H1 (cell line): ENCODE measurements around the gene IQSEC3. TPM values are rescaled to one million over a fixed set of nuclear protein-coding genes. Genes with fewer than 3 reads are reported as not detected.

Experiments used
- CTCF ChIA-PET: fragments of 300-600 bp; sonication (Branson Sonifier 250); formaldehyde crosslinking; loops from one replicate; lab custom pipeline; 2021; ENCODE audit not compliant: partially characterized antibody; lab: Charles Lee
- POLR2A ChIA-PET: fragments of 300-600 bp; sonication (Branson Sonifier 250); formaldehyde crosslinking; loops from one replicate; lab custom pipeline; 2021; ENCODE audit warnings: inconsistent platforms; ENCODE audit not compliant: partially characterized antibody; lab: Charles Lee
- DNase-seq, 2 experiments: peaks; one replicate each; pipeline versions ENCODE4 v3.0.0 to v3.0.0-alpha.2; 2010 to 2022; ENCODE audit warnings: low spot score in 2 of 2, low read depth in 1 of 2, mixed read lengths in 1 of 2
- FAIRE-seq: peaks from 2 replicates; lab custom pipeline; 2011; peaks lifted over from hg19 to GRCh38; lab: Jason Lieb, UNC
- H2AFZ ChIP-seq: 2 replicates; pipeline ENCODE4 v1.8.1; 2012; ENCODE audit warnings: low read length, inconsistent platforms
- H2AK5ac ChIP-seq: 2 replicates; pipeline ENCODE4 v1.6.1; 2013; ENCODE audit warnings: low read depth, low read length
- H2BK120ac ChIP-seq: replicated peaks from 2 replicates; pipeline ENCODE3; 2013; ENCODE audit warnings: low read depth, low read length, inconsistent platforms
- H2BK12ac ChIP-seq: 2 replicates; pipeline ENCODE4 v1.6.1; 2013; ENCODE audit warnings: low read depth, low read length
- H2BK15ac ChIP-seq: 2 replicates; pipeline ENCODE4 v1.6.1; 2013; ENCODE audit warnings: low read length
- H2BK20ac ChIP-seq: 2 replicates; pipeline ENCODE4 v1.6.1; 2013; ENCODE audit warnings: low read length
- H2BK5ac ChIP-seq: 2 replicates; pipeline ENCODE4 v1.6.1; 2013; ENCODE audit warnings: low read depth, low read length
- H3K14ac ChIP-seq: 2 replicates; pipeline ENCODE4 v1.6.1; 2013; ENCODE audit warnings: inconsistent platforms; ENCODE audit not compliant: insufficient read length
- H3K18ac ChIP-seq: 2 replicates; pipeline ENCODE4 v1.6.1; 2013; ENCODE audit warnings: low read length; ENCODE audit errors: extremely low read depth
- H3K23ac ChIP-seq: 2 replicates; pipeline ENCODE4 v1.6.1; 2013; ENCODE audit warnings: inconsistent platforms; ENCODE audit not compliant: insufficient read length
- H3K23me2 ChIP-seq: 2 replicates; pipeline ENCODE4 v1.6.1; 2013; ENCODE audit warnings: low read depth, low read length
- H3K27ac ChIP-seq: 2 replicates; pipeline ENCODE4 v1.6.1; 2011; ENCODE audit warnings: low read depth, low read length, inconsistent platforms
- H3K27me3 ChIP-seq, 4 experiments: replicated peaks in 1 of 4; 1 replicate in 1 of 4; 2 replicates in 3 of 4; pipeline versions ENCODE4 v1.6.1 to v1.8.1; 2011 to 2013; ENCODE audit warnings: low read length in 3 of 4, mild to moderate bottlenecking in 3 of 4, inconsistent platforms in 2 of 4, mixed read lengths in 2 of 4, moderate library complexity in 1 of 4; ENCODE audit not compliant: control insufficient read depth in 3 of 4, insufficient read depth in 3 of 4; ENCODE audit errors: extremely low read depth in 1 of 4
- H3K36me3 ChIP-seq, 4 experiments: 2 replicates each; pipeline versions ENCODE4 v1.6.1 to v1.8.1; 2011 to 2013; ENCODE audit warnings: mild to moderate bottlenecking in 4 of 4, low read length in 3 of 4, moderate library complexity in 2 of 4, control low read depth in 1 of 4, inconsistent platforms in 1 of 4; ENCODE audit not compliant: insufficient read depth in 4 of 4, control insufficient read depth in 2 of 4
- H3K4ac ChIP-seq: replicated peaks from 2 replicates; pipeline ENCODE3; 2013; ENCODE audit warnings: low read length, low read depth, mixed read lengths, inconsistent platforms; ENCODE audit not compliant: insufficient read length
- H3K4me1 ChIP-seq, 4 experiments: replicated peaks in 1 of 4; 1 replicate in 1 of 4; 2 replicates in 3 of 4; pipeline versions ENCODE4 v1.6.1 to v1.8.1; 2011 to 2013; ENCODE audit warnings: low read length in 3 of 4, inconsistent platforms in 2 of 4, mixed read lengths in 1 of 4; ENCODE audit not compliant: insufficient read depth in 4 of 4, control insufficient read depth in 3 of 4
- H3K4me2 ChIP-seq, 2 experiments: 2 replicates each; pipeline versions ENCODE4 v1.6.1 to v1.8.1; 2011 to 2013; ENCODE audit warnings: low read depth in 2 of 2, low read length in 2 of 2, control low read depth in 1 of 2, inconsistent platforms in 1 of 2, mild to moderate bottlenecking in 1 of 2; ENCODE audit not compliant: insufficient read depth in 1 of 2
- H3K4me3 ChIP-seq, 4 experiments: fragments of 200-600, 300-600 bp in 1 of 4; sonication (generic), shearing (Covaris generic), sonication (Bioruptor Twin) in 1 of 4; 2 replicates each; pipeline versions ENCODE4 v1.5.1 to v1.8.1; 2011 to 2016; ENCODE audit warnings: low read length in 4 of 4, low read depth in 3 of 4, control low read depth in 2 of 4, inconsistent platforms in 2 of 4, mild to moderate bottlenecking in 2 of 4, mixed read lengths in 1 of 4, moderate library complexity in 1 of 4; ENCODE audit not compliant: insufficient read depth in 2 of 4; ENCODE audit errors: extremely low read depth in 1 of 4
- H3K56ac ChIP-seq: replicated peaks from 2 replicates; pipeline ENCODE3; 2013; ENCODE audit warnings: low read depth, mild to moderate bottlenecking, mixed read lengths, low read length, inconsistent platforms; ENCODE audit not compliant: insufficient read length
- H3K79me1 ChIP-seq: 2 replicates; pipeline ENCODE4 v1.6.1; 2013; ENCODE audit warnings: low read depth, low read length, control low read depth
- H3K79me2 ChIP-seq, 2 experiments: 2 replicates each; pipeline versions ENCODE4 v1.6.1 to v1.8.1; 2012 to 2013; ENCODE audit warnings: low read length in 2 of 2, mild to moderate bottlenecking in 2 of 2, inconsistent platforms in 1 of 2; ENCODE audit not compliant: insufficient read depth in 2 of 2, control insufficient read depth in 1 of 2
- H3K9ac ChIP-seq, 4 experiments: replicated peaks in 1 of 4; 1 replicate in 1 of 4; 2 replicates in 3 of 4; pipeline versions ENCODE4 v1.6.1 to v1.8.1; 2011 to 2013; ENCODE audit warnings: low read depth in 3 of 4, low read length in 3 of 4, control low read depth in 2 of 4, mild to moderate bottlenecking in 2 of 4, moderate library complexity in 2 of 4, inconsistent platforms in 1 of 4; ENCODE audit errors: extremely low read depth in 1 of 4
- H3K9me3 ChIP-seq, 2 experiments: 2 replicates each; pipeline versions ENCODE4 v1.6.1 to v1.8.1; 2012 to 2013; ENCODE audit warnings: mild to moderate bottlenecking in 2 of 2, moderate library complexity in 2 of 2, control low read depth in 1 of 2, inconsistent platforms in 1 of 2, low read depth in 1 of 2, low read length in 1 of 2, mixed read lengths in 1 of 2; ENCODE audit not compliant: insufficient read depth in 2 of 2
- H4K20me1 ChIP-seq, 2 experiments: replicated peaks in 1 of 2; 2 replicates each; pipeline versions ENCODE3 to v1.8.1; 2011 to 2013; ENCODE audit warnings: inconsistent platforms in 2 of 2, low read length in 2 of 2, mild to moderate bottlenecking in 1 of 2; ENCODE audit not compliant: insufficient read depth in 2 of 2, control insufficient read depth in 1 of 2
- H4K5ac ChIP-seq: 2 replicates; pipeline ENCODE4 v1.6.1; 2013; ENCODE audit warnings: low read length, low read depth, mixed read lengths, inconsistent platforms; ENCODE audit not compliant: insufficient read length
- H4K8ac ChIP-seq: 2 replicates; pipeline ENCODE4 v1.8.0; 2013; ENCODE audit warnings: mild to moderate bottlenecking, moderate library complexity, low read length, inconsistent platforms; ENCODE audit not compliant: insufficient read depth; ENCODE audit errors: extremely low read depth
- H4K91ac ChIP-seq: replicated peaks from 2 replicates; pipeline ENCODE3; 2013; ENCODE audit warnings: low read length, mixed read lengths, inconsistent platforms; ENCODE audit not compliant: insufficient read length
- SRF ChIP-seq: IDR thresholded peaks from 2 replicates; pipeline ENCODE4 v1.6.1; 2011; ENCODE audit warnings: mild to moderate bottlenecking, low read depth, low read length, moderate library complexity
- TCF12 ChIP-seq: IDR thresholded peaks from 2 replicates; pipeline ENCODE4 v1.6.1; 2011; ENCODE audit warnings: low read depth, mild to moderate bottlenecking, low read length
- WGBS, 2 experiments: shearing (Covaris generic) in 1 of 2; methylation state at CpG; one replicate each; pipeline versions ENCODE4 v1.1.6 to v1.1.7; 2013 to 2015; ENCODE audit warnings: low lambda C conversion rate in 2 of 2, mixed read lengths in 2 of 2, inconsistent platforms in 1 of 2, low coverage in 1 of 2, missing lambda C conversion rate in 1 of 2; ENCODE audit not compliant: insufficient replicate concordance in 2 of 2, insufficient coverage in 1 of 2, insufficient read length in 1 of 2; ENCODE audit errors: extremely low coverage in 1 of 2, missing lambda C conversion rate in 1 of 2; 5-methylcytosine and 5-hydroxymethylcytosine counted together
- polyA plus RNA-seq, 7 experiments: library from polyadenylated mRNA; depleted of rRNA in 3 of 7; stranded (reverse) in 5 of 7; unstranded in 2 of 7; fragments of >200 nt in 5 of 7; fragments of 200-250 nt in 2 of 7; gene quantifications; 1 replicate in 5 of 7; 2 replicates in 1 of 7; 4 replicates in 1 of 7; pipeline versions ENCODE4 v1.2.1 to v1.2.3, GENCODE V29; 2011 to 2013; ENCODE audit warnings: missing spikeins in 2 of 7, mixed read lengths in 2 of 7
- total RNA-seq: library from RNA; stranded (reverse); fragmentation: NEBNext Ultra II Directional; extraction: Animal tissue kit (Norgen Biotek cat#: 25700); gene quantifications from 2 replicates; pipeline ENCODE4 v1.2.1, GENCODE V29; 2021

The IQSEC3 gene
- total and polyA plus RNA-seq, 2 of the 8 experiments (the other 6 are each of a cell fraction or from before 2014, with no cell fraction given): 1.2 to 3.1 TPM

DNA sequence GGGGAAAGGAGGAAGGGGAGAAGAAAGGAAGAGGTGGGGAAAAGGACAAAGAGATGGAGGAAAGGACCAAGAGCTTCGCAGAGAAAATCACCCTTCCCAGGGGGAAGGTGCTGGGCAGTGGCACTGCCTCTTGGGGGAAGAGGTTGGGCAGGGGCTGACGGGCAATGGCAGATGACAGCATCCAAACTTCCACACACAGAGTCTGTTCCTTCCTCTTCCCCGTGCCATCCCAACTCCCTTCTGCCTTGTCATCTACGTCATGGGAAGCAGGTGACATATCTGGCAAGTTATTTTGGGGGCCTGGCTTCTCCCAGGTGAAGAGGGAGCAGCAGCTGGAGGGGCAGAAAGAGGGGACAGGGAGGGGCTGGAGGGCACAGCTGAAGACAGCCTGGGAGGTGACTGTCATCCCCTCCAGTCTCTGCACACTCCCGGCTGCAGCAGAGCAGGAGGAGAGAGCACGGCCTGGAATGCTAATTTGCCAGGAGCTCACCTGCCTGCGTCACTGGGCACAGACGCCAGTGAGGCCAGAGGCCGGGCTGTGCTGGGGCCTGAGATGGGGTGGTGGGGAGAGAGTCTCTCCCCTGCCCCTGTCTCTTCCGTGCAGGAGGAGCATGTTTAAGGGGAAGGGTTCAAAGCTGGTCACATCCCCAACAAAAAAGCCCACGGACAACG, 43.9 kb upstream of the IQSEC3 start:
- H2BK15ac ChIP-seq: no peak overlapping the region
- no peaks in the 10 kb centered on the region for H3K79me2 ChIP-seq
- H3K4me1 ChIP-seq: no peaks in the 10 kb centered on the region
- H3K36me3 ChIP-seq: peaks cover 2 to 11% (median 9%) of the 10 kb centered on the region in 4 experiments; a peak in 5 of 8 replicates
- H2AK5ac ChIP-seq: no peak overlapping the region
- H4K8ac ChIP-seq: no peak overlapping the region
- no peak overlapping the region for H3K4me2 ChIP-seq
- peaks cover 7% of the 10 kb centered on the region in 2 experiments for H4K20me1 ChIP-seq
- no peak overlapping the region for H3K23ac ChIP-seq
- DNase-seq (peak in 1 of 2 experiments; percentile 45), FAIRE-seq (no peak)
- no peak overlapping the region for H3K4ac ChIP-seq
- H3K27me3 ChIP-seq: no peaks in the 10 kb centered on the region
- no peak overlapping the region for H3K56ac ChIP-seq
- no peak overlapping the region for H2BK20ac ChIP-seq
- no peak overlapping the region; the same call in 1 of the 2 replicates for H2BK5ac ChIP-seq
- peaks cover 12% of the 10 kb centered on the region; the same call in 1 of the 2 replicates for H3K79me1 ChIP-seq
- H3K9me3 ChIP-seq: no peaks in the 10 kb centered on the region
- WGBS, 2 experiments: 81% methylated on average over 12 of the region's 12 CpGs; no CpG with 5 or more reads in 1 of the 2 experiments
- H2AFZ ChIP-seq: no peak overlapping the region
- H4K5ac ChIP-seq: no peak overlapping the region
- H2BK120ac ChIP-seq: no peak overlapping the region
- H3K9ac ChIP-seq: no peak overlapping the region
- no peak overlapping the region for H3K4me3 ChIP-seq
- POLR2A ChIA-PET: no interaction called here
- H3K14ac ChIP-seq: no peak overlapping the region
- no peak overlapping the region for H2BK12ac ChIP-seq
- no peak overlapping the region for H4K91ac ChIP-seq
- H3K27ac ChIP-seq: no peak overlapping the region
- TF ChIP-seq TCF12 (no peak), SRF (no peak)
- no peaks in the 10 kb centered on the region for H3K23me2 ChIP-seq
- CTCF ChIA-PET: no interaction called here
- no peak overlapping the region for H3K18ac ChIP-seq
